Nephron progenitor cell (in vitro differentiated cells): ENCODE data around the gene AK8.

Experiments used
- DNase-seq: peaks from one replicate; pipeline ENCODE4 v3.0.0; 2021
- H3K27ac Mint-ChIP-seq: 2 replicates; pipeline ENCODE4 v1.8.0; 2021; ENCODE audit warnings: mild to moderate bottlenecking, moderate library complexity, mixed read lengths
- H3K27me3 Mint-ChIP-seq: 2 replicates; pipeline ENCODE4 v1.8.0; 2021; ENCODE audit warnings: mild to moderate bottlenecking, low read depth, mixed read lengths; ENCODE audit not compliant: poor library complexity
- H3K36me3 Mint-ChIP-seq: 2 replicates; pipeline ENCODE4 v1.8.0; 2021; ENCODE audit warnings: low read depth, mixed read lengths
- H3K4me1 Mint-ChIP-seq: 2 replicates; pipeline ENCODE4 v1.8.0; 2021; ENCODE audit warnings: mixed read lengths
- H3K4me3 Mint-ChIP-seq: 2 replicates; pipeline ENCODE4 v1.8.0; 2021; ENCODE audit warnings: mild to moderate bottlenecking, moderate library complexity, mixed read lengths
- H3K9me3 Mint-ChIP-seq: 2 replicates; pipeline ENCODE4 v1.8.0; 2021; ENCODE audit warnings: mild to moderate bottlenecking, moderate library complexity, mixed read lengths
- CTCF ChIP-seq: fragments of 200-600 bp; sonication (generic); IDR thresholded peaks from 2 replicates; pipeline ENCODE4 v1.5.0; 2021; ENCODE audit warnings: antibody characterized with exemption

AK8 gene

GRCh38 chr9:132873403-132873802 is 4.7 kb downstream of the AK8 start:
- Mint-ChIP-seq H3K4me3 (no peak overlapping the region), H3K27me3 (peaks cover 36% of the 10 kb centered on the region), H3K4me1 (no peaks in the 10 kb centered on the region), H3K27ac (no peak overlapping the region), H3K36me3 (no peaks in the 10 kb centered on the region), H3K9me3 (no peaks in the 10 kb centered on the region)
- TF ChIP-seq CTCF: no peak
- DNase-seq: no peak

- TF ChIP-seq CTCF: no peak
- no peak overlapping the region for H3K27ac Mint-ChIP-seq
- no peak for DNase-seq
- H3K4me1 Mint-ChIP-seq: no peaks in the 10 kb centered on the region
- H3K27me3 Mint-ChIP-seq: peaks cover 18% of the 10 kb centered on the region
- no peak overlapping the region for H3K4me3 Mint-ChIP-seq
- H3K36me3 Mint-ChIP-seq: no peaks in the 10 kb centered on the region
- no peaks in the 10 kb centered on the region for H3K9me3 Mint-ChIP-seq
Measured at GRCh38 chr9:132869266-132869665, 8.8 kb downstream of the AK8 start.

GRCh38 chr9:132866898-132867297 is 11.2 kb downstream of the AK8 start:
- Mint-ChIP-seq H3K36me3 (peaks cover 4% of the 10 kb centered on the region), H3K27me3 (peaks cover 9% of the 10 kb centered on the region), H3K4me3 (no peak overlapping the region), H3K4me1 (peaks cover 10% of the 10 kb centered on the region), H3K9me3 (no peaks in the 10 kb centered on the region), H3K27ac (no peak overlapping the region)
- no peak for TF ChIP-seq CTCF
- no peak for DNase-seq

GRCh38 chr9:132864691-132865090 is 13.4 kb downstream of the AK8 start:
- Mint-ChIP-seq H3K4me3 (no peak overlapping the region), H3K9me3 (no peaks in the 10 kb centered on the region), H3K27ac (no peak overlapping the region), H3K27me3 (peaks cover 15% of the 10 kb centered on the region), H3K4me1 (peaks cover 29% of the 10 kb centered on the region), H3K36me3 (peaks cover 4% of the 10 kb centered on the region)
- no peak for DNase-seq
- no peak for TF ChIP-seq CTCF

GRCh38 chr9:132864277-132864676 is 13.8 kb downstream of the AK8 start:
- Mint-ChIP-seq H3K4me3 (no peak overlapping the region), H3K27ac (no peak overlapping the region)
- no peak for TF ChIP-seq CTCF

GRCh38 chr9:132863096-132863495 is 15.0 kb downstream of the AK8 start:
- Mint-ChIP-seq H3K4me3 (no peak overlapping the region), H3K9me3 (no peaks in the 10 kb centered on the region), H3K27me3 (peaks cover 19% of the 10 kb centered on the region), H3K4me1 (peaks cover 43% of the 10 kb centered on the region), H3K27ac (no peak overlapping the region), H3K36me3 (peaks cover 4% of the 10 kb centered on the region)
- TF ChIP-seq CTCF: no peak
- no peak for DNase-seq

More at GRCh38 chr9:132864277-132864676, 13.8 kb downstream of the AK8 start:
- Mint-ChIP-seq H3K4me1 (peaks cover 33% of the 10 kb centered on the region), H3K36me3 (peaks cover 4% of the 10 kb centered on the region), H3K27me3 (peaks cover 13% of the 10 kb centered on the region), H3K9me3 (no peaks in the 10 kb centered on the region)
- no peak for DNase-seq
